HL-60 (cell line): ENCODE data around the gene AHI1.

Experiments
- DNase-seq, 2 experiments: peaks; one replicate each; pipeline ENCODE4 v3.0.0-alpha.2; 2010 to 2020; ENCODE audit warnings: low read depth in 1 of 2, low spot score in 1 of 2
- H3K27ac ChIP-seq: fragments of 250-450 bp; sonication (Bioruptor Pico); replicated peaks from 2 replicates; pipeline ENCODE4 v1.5.1; 2020; ENCODE audit warnings: mild to moderate bottlenecking, moderate library complexity
- H3K27me3 ChIP-seq: fragments of 250-450 bp; sonication (Bioruptor Pico); 2 replicates; pipeline ENCODE4 v1.5.1; 2021; ENCODE audit warnings: mild to moderate bottlenecking, moderate library complexity; ENCODE audit not compliant: insufficient read depth, poor library complexity, severe bottlenecking
- H3K4me3 ChIP-seq: replicated peaks from 2 replicates; pipeline ENCODE4 v1.5.1; 2011; ENCODE audit warnings: mild to moderate bottlenecking, control low read depth, low read length; ENCODE audit not compliant: insufficient read depth
- GABPA ChIP-seq: IDR thresholded peaks from 2 replicates; pipeline ENCODE4 v1.6.1; 2012; ENCODE audit warnings: low read depth
- POLR2AphosphoS5 ChIP-seq: IDR thresholded peaks from 2 replicates; pipeline ENCODE4 v1.6.1; 2012; ENCODE audit warnings: low read depth
- SPI1 ChIP-seq: IDR thresholded peaks from 2 replicates; pipeline ENCODE4 v1.6.1; 2012; ENCODE audit warnings: low read depth, mild to moderate bottlenecking, borderline replicate concordance
- TF ChIP-seq, protein P1 (sequence below): IDR thresholded peaks from one replicate; pipeline ENCODE4 v1.5.1; 2011; ENCODE audit warnings: low read length, control low read depth, inconsistent platforms; ENCODE audit not compliant: insufficient read depth
- TF ChIP-seq, protein P2 (sequence below): IDR thresholded peaks from 2 replicates; pipeline ENCODE4 v1.6.1; 2012; ENCODE audit warnings: low read depth; ENCODE audit not compliant: insufficient replicate concordance

Gene AHI1

GRCh38 chr6:135540207-135540840, 42.8 kb upstream of the AHI1 start:
- Histone ChIP-seq H3K27me3 (peaks cover 8% of the 10 kb centered on the region), H3K4me3 (no peak overlapping the region), H3K27ac (no peak overlapping the region)
- DNase-seq = no peak
- TF ChIP-seq, protein P1, sequence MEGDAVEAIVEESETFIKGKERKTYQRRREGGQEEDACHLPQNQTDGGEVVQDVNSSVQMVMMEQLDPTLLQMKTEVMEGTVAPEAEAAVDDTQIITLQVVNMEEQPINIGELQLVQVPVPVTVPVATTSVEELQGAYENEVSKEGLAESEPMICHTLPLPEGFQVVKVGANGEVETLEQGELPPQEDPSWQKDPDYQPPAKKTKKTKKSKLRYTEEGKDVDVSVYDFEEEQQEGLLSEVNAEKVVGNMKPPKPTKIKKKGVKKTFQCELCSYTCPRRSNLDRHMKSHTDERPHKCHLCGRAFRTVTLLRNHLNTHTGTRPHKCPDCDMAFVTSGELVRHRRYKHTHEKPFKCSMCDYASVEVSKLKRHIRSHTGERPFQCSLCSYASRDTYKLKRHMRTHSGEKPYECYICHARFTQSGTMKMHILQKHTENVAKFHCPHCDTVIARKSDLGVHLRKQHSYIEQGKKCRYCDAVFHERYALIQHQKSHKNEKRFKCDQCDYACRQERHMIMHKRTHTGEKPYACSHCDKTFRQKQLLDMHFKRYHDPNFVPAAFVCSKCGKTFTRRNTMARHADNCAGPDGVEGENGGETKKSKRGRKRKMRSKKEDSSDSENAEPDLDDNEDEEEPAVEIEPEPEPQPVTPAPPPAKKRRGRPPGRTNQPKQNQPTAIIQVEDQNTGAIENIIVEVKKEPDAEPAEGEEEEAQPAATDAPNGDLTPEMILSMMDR = no peak
- peak; percentile 53; the same call in 1 of the 2 replicates for TF ChIP-seq SPI1

GRCh38 chr6:135537741-135538301, 40.3 kb upstream of the AHI1 start:
- TF ChIP-seq, protein P2, sequence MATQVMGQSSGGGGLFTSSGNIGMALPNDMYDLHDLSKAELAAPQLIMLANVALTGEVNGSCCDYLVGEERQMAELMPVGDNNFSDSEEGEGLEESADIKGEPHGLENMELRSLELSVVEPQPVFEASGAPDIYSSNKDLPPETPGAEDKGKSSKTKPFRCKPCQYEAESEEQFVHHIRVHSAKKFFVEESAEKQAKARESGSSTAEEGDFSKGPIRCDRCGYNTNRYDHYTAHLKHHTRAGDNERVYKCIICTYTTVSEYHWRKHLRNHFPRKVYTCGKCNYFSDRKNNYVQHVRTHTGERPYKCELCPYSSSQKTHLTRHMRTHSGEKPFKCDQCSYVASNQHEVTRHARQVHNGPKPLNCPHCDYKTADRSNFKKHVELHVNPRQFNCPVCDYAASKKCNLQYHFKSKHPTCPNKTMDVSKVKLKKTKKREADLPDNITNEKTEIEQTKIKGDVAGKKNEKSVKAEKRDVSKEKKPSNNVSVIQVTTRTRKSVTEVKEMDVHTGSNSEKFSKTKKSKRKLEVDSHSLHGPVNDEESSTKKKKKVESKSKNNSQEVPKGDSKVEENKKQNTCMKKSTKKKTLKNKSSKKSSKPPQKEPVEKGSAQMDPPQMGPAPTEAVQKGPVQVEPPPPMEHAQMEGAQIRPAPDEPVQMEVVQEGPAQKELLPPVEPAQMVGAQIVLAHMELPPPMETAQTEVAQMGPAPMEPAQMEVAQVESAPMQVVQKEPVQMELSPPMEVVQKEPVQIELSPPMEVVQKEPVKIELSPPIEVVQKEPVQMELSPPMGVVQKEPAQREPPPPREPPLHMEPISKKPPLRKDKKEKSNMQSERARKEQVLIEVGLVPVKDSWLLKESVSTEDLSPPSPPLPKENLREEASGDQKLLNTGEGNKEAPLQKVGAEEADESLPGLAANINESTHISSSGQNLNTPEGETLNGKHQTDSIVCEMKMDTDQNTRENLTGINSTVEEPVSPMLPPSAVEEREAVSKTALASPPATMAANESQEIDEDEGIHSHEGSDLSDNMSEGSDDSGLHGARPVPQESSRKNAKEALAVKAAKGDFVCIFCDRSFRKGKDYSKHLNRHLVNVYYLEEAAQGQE = no peak
- TF ChIP-seq GABPA (no peak), POLR2AphosphoS5 (no peak), SPI1 (no peak)
- TF ChIP-seq, protein P1 = no peak
- H3K27ac ChIP-seq = no peak overlapping the region
- H3K27me3 ChIP-seq = peaks cover 4% of the 10 kb centered on the region
- no peak for DNase-seq
- no peak overlapping the region for H3K4me3 ChIP-seq

DNA sequence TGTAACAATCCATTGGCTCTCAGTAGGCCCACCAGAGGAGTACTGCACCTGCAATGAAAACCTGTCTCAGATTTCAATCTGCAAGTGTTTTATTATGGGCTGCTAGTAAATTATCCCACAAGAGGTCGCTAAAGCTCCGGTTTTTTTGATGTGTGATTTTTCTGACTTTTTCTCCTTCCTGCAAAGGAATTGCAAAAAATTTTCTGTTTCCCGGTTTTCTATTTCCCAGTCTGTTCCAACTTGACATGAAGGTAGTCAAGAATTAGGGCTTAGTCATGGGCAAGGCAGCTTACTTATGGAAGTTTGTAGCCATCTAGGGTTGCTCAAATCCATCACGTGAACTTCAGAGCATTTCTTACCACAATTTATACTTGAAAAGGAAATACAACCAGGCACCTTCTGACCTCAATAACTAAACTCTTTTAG, 38.5 kb upstream of the AHI1 start:
- DNase-seq = no peak
- no peaks in the 10 kb centered on the region for H3K27me3 ChIP-seq
- H3K4me3 ChIP-seq = no peak overlapping the region
- H3K27ac ChIP-seq = no peak overlapping the region
- TF ChIP-seq GABPA = no peak
- no peak for TF ChIP-seq SPI1
- TF ChIP-seq, protein P1 = peak; percentile 53
- TF ChIP-seq, protein P2 = no peak
